ENCODE results near the gene FAM83C. TPM values are rescaled to one million over a fixed set of nuclear protein-coding genes. Genes with fewer than 3 reads are reported as not detected.

Gene FAM83C
- total RNA-seq, 4 donors from 2014 or later: not detected

- intact Hi-C loops (cut with DNase I): no loop called here
- TF ChIP-seq POLR2A (IDR thresholded peaks at IDR 0.05; ENCODE audit: low read depth) (no peak), CTCF (IDR thresholded peaks at IDR 0.05) (no peak), EP300 (IDR thresholded peaks at IDR 0.05) (no peak), POLR2AphosphoS5 (IDR thresholded peaks at IDR 0.05) (no peak)
- H3K9me3 ChIP-seq: no peaks in the 10 kb centered on the region
- H3K36me3 ChIP-seq: peaks cover 0 to 7% (median 0%) of the 10 kb centered on the region in 4 donors
- no peak for DNase-seq (ENCODE audit: extremely low spot score)
- no peaks in the 10 kb centered on the region for H3K4me1 ChIP-seq
- 67% methylated on average over 2 of the region's 2 CpGs for WGBS
- no peaks in the 10 kb centered on the region for H3K27me3 ChIP-seq
- no peak overlapping the region for H3K27ac ChIP-seq (replicated peaks in 1 of 4)
- no peak overlapping the region for H3K4me3 ChIP-seq
Observed at GRCh38 chr20:35243317-35243716, 48.9 kb downstream of the FAM83C start.

GRCh38 chr20:35240811-35241293 lies 51.4 kb downstream of the FAM83C start:
- intact Hi-C loops (cut with DNase I): no loop called here
- Histone ChIP-seq H3K36me3 (peaks cover 0 to 20% (median 4%) of the 10 kb centered on the region in 4 donors), H3K27ac (replicated peaks in 1 of 4) (no peak overlapping the region), H3K4me1 (no peaks in the 10 kb centered on the region), H3K4me3 (no peak overlapping the region), H3K9me3 (no peaks in the 10 kb centered on the region), H3K27me3 (no peaks in the 10 kb centered on the region)
- DNase-seq (ENCODE audit: extremely low spot score): no peak
- TF ChIP-seq POLR2AphosphoS5 (IDR thresholded peaks at IDR 0.05) (no peak), CTCF (IDR thresholded peaks at IDR 0.05) (no peak), POLR2A (IDR thresholded peaks at IDR 0.05; ENCODE audit: low read depth) (no peak), EP300 (IDR thresholded peaks at IDR 0.05) (no peak)
- 75% methylated on average over 2 of the region's 2 CpGs for WGBS

GRCh38 chr20:35240083-35240810 lies 52.0 kb downstream of the FAM83C start:
- Histone ChIP-seq H3K4me1 (no peaks in the 10 kb centered on the region), H3K36me3 (peaks cover 0 to 26% (median 6%) of the 10 kb centered on the region in 4 donors), H3K27ac (replicated peaks in 1 of 4) (no peak overlapping the region), H3K9me3 (no peaks in the 10 kb centered on the region), H3K27me3 (no peaks in the 10 kb centered on the region), H3K4me3 (no peak overlapping the region)
- intact Hi-C loops (cut with DNase I): no loop called here
- DNase-seq (ENCODE audit: extremely low spot score): no peak
- TF ChIP-seq EP300 (IDR thresholded peaks at IDR 0.05) (no peak), POLR2AphosphoS5 (IDR thresholded peaks at IDR 0.05) (no peak), POLR2A (IDR thresholded peaks at IDR 0.05; ENCODE audit: low read depth) (no peak), CTCF (IDR thresholded peaks at IDR 0.05) (no peak)
- WGBS: 81% methylated on average over 5 of the region's 5 CpGs

- intact Hi-C loops (cut with DNase I): no loop called here
- 80% methylated on average over 5 of the region's 5 CpGs for WGBS
- H3K27ac ChIP-seq (replicated peaks in 1 of 4): no peak overlapping the region
- no peaks in the 10 kb centered on the region for H3K27me3 ChIP-seq
- H3K9me3 ChIP-seq: no peaks in the 10 kb centered on the region
- TF ChIP-seq CTCF (IDR thresholded peaks at IDR 0.05): no peak
- TF ChIP-seq POLR2AphosphoS5 (IDR thresholded peaks at IDR 0.05): no peak
- no peak for TF ChIP-seq POLR2A (IDR thresholded peaks at IDR 0.05; ENCODE audit: low read depth)
- no peak for TF ChIP-seq EP300 (IDR thresholded peaks at IDR 0.05)
- H3K4me3 ChIP-seq: no peak overlapping the region
- no peak for DNase-seq (ENCODE audit: extremely low spot score)
- H3K36me3 ChIP-seq: peaks cover 0 to 37% (median 12%) of the 10 kb centered on the region in 4 donors
- H3K4me1 ChIP-seq: no peaks in the 10 kb centered on the region
Observed at GRCh38 chr20:35238735-35239134, 53.5 kb downstream of the FAM83C start.
